Measurements from ENCODE around the gene FDXACB1.

The FDXACB1 gene

DNA sequence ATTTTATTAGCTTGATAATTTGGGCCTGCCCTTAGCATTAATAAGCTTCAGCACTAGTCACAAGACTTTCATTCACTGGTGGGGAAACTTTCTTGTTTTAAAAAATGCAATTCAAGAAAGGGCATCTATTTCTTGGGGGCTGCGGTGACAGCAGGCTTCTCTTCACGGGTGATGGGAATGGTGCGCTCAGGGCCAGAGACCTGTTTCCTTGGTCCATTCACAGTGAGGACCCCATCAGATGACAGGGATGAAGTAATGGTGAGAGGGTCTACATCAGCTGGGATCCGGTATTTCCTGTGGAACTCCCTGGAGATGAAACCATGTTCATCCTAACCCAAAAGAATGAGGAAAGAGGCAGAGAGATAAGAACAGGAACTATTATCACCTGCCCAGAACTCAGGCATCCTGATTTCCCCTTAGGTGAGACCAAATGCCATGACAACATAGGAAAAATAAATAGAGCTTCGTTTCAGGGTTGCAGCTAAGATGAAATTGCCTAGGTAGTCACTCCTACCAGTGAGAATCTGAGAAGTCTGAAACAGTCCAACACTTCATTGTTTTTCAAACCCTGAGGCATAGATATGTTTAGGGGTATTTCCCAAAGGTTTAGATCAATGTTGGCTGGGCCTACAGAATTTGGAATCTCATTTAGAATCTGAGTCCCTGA lies 29.8 kb upstream of the FDXACB1 start:
- Histone ChIP-seq H3K36me3 (ENCODE audit: control insufficient read depth in 1 of 2, insufficient read depth in 2 of 2, low read depth in 1 of 2, low read length in 2 of 2) (peaks cover 0 to 40% of the 10 kb centered on the region in 2 experiments), H3K4me2 (ENCODE audit: low read length, poor library complexity, severe bottlenecking) (no peak overlapping the region), H2AK5ac (ENCODE audit: low read length, severe bottlenecking) (no peak overlapping the region), H2BK12ac (ENCODE audit: low read length in 2 of 2) (no peak overlapping the region), H2BK15ac (ENCODE audit: low read depth, poor library complexity, severe bottlenecking) (no peak overlapping the region), H3K27me3 (ENCODE audit: control insufficient read depth in 1 of 2, insufficient read depth in 1 of 2, low read length in 2 of 2) (peaks cover 0 to 17% of the 10 kb centered on the region in 2 experiments), H2BK5ac (ENCODE audit: low read depth, low read length, poor library complexity, severe bottlenecking) (no peak overlapping the region), H3K9ac (ENCODE audit: low read length) (peak overlapping the region; percentile 97), H2AFZ (ENCODE audit: low read depth, low read length) (no peak overlapping the region), H3K79me1 (replicated peaks; ENCODE audit: low read length, poor library complexity, severe bottlenecking) (no peaks in the 10 kb centered on the region), H2BK120ac (ENCODE audit: low read depth, low read length) (no peak overlapping the region), H3K27ac (ENCODE audit: low read length, poor library complexity, severe bottlenecking) (no peak overlapping the region), H3K4ac (ENCODE audit: low read depth in 1 of 2, low read length in 2 of 2) (no peak overlapping the region), H4K91ac (ENCODE audit: low read length) (no peak overlapping the region), H3K4me3 (ENCODE audit: insufficient read depth in 1 of 2, low read depth in 1 of 2, low read length in 2 of 2) (no peak overlapping the region), H4K8ac (ENCODE audit: low read length) (no peak overlapping the region), H3K4me1 (ENCODE audit: control insufficient read depth, insufficient read depth, low read depth, low read length) (peaks cover 10% of the 10 kb centered on the region), H3K18ac (ENCODE audit: low read depth in 1 of 2, low read length in 2 of 2) (no peak overlapping the region), H3K14ac (ENCODE audit: low read length in 2 of 2) (no peak overlapping the region), H3K23ac (ENCODE audit: low read length in 2 of 2) (no peak overlapping the region), H3K9me3 (ENCODE audit: control insufficient read depth, low read length) (no peaks in the 10 kb centered on the region)
- 91% methylated on average over 5 of the region's 5 CpGs for WGBS
- no peak for DNase-seq

- no peak overlapping the region for H3K27ac ChIP-seq (ENCODE audit: low read length, poor library complexity, severe bottlenecking)
- no peak overlapping the region for H3K14ac ChIP-seq (ENCODE audit: low read length in 2 of 2)
- H2BK5ac ChIP-seq (ENCODE audit: low read depth, low read length, poor library complexity, severe bottlenecking): no peak overlapping the region
- no CpG with 5 or more reads among the region's 1 CpG for WGBS
- H3K9ac ChIP-seq (ENCODE audit: low read length): no peak overlapping the region
- no peak overlapping the region for H2BK12ac ChIP-seq (ENCODE audit: low read length in 2 of 2)
- no peaks in the 10 kb centered on the region for H3K79me1 ChIP-seq (replicated peaks; ENCODE audit: low read length, poor library complexity, severe bottlenecking)
- H4K91ac ChIP-seq (ENCODE audit: low read length): no peak overlapping the region
- H3K4me3 ChIP-seq (ENCODE audit: insufficient read depth in 1 of 2, low read depth in 1 of 2, low read length in 2 of 2): no peak overlapping the region
- no peak overlapping the region for H2AK5ac ChIP-seq (ENCODE audit: low read length, severe bottlenecking)
- H3K23ac ChIP-seq (ENCODE audit: low read length in 2 of 2): no peak overlapping the region
- H2BK120ac ChIP-seq (ENCODE audit: low read depth, low read length): no peak overlapping the region
- no peaks in the 10 kb centered on the region for H3K4me1 ChIP-seq (ENCODE audit: control insufficient read depth, insufficient read depth, low read depth, low read length)
- H3K4me2 ChIP-seq (ENCODE audit: low read length, poor library complexity, severe bottlenecking): no peak overlapping the region
- no peak overlapping the region for H4K8ac ChIP-seq (ENCODE audit: low read length)
- no peak overlapping the region for H2AFZ ChIP-seq (ENCODE audit: low read depth, low read length)
- peaks cover 0 to 20% of the 10 kb centered on the region in 2 experiments for H3K27me3 ChIP-seq (ENCODE audit: control insufficient read depth in 1 of 2, insufficient read depth in 1 of 2, low read length in 2 of 2)
- peaks cover 0 to 40% of the 10 kb centered on the region in 2 experiments for H3K36me3 ChIP-seq (ENCODE audit: control insufficient read depth in 1 of 2, insufficient read depth in 2 of 2, low read depth in 1 of 2, low read length in 2 of 2)
- no peak overlapping the region for H3K4ac ChIP-seq (ENCODE audit: low read depth in 1 of 2, low read length in 2 of 2)
- DNase-seq: no peak
- no peaks in the 10 kb centered on the region for H3K9me3 ChIP-seq (ENCODE audit: control insufficient read depth, low read length)
- H3K18ac ChIP-seq (ENCODE audit: low read depth in 1 of 2, low read length in 2 of 2): no peak overlapping the region
- H2BK15ac ChIP-seq (ENCODE audit: low read depth, poor library complexity, severe bottlenecking): no peak overlapping the region
These were observed 27.7 kb upstream of the FDXACB1 start for GRCh38 chr11:111906680-111907079.

DNA sequence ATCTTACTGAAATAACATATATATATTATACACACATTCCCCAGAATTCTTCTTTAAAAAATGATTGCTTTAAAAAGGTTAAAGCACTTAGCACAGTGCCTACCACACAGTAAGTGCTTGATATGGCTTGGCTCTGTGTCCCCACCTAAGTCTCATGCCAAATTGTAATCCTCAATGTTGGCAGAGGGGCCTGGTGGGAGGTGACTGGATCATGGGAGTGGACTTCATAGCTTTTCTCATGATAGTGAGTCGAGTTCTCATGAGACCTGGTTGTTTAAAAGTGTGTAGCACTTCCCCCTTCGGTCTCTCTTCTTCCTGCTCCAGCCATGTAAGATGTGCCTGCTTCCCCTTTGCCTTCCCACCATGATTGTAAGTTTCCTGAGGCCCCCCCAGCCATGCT lies 26.4 kb upstream of the FDXACB1 start:
- no peak for DNase-seq
- Histone ChIP-seq H3K14ac (ENCODE audit: low read length in 2 of 2) (no peak overlapping the region), H3K27ac (ENCODE audit: low read length, poor library complexity, severe bottlenecking) (no peak overlapping the region), H3K18ac (ENCODE audit: low read depth in 1 of 2, low read length in 2 of 2) (no peak overlapping the region), H3K4ac (ENCODE audit: low read depth in 1 of 2, low read length in 2 of 2) (no peak overlapping the region), H3K36me3 (ENCODE audit: control insufficient read depth in 1 of 2, insufficient read depth in 2 of 2, low read depth in 1 of 2, low read length in 2 of 2) (peaks cover 0 to 31% of the 10 kb centered on the region in 2 experiments), H2BK5ac (ENCODE audit: low read depth, low read length, poor library complexity, severe bottlenecking) (no peak overlapping the region), H3K9ac (ENCODE audit: low read length) (no peak overlapping the region), H3K23ac (ENCODE audit: low read length in 2 of 2) (no peak overlapping the region), H2BK12ac (ENCODE audit: low read length in 2 of 2) (no peak overlapping the region), H2AK5ac (ENCODE audit: low read length, severe bottlenecking) (no peak overlapping the region), H3K9me3 (ENCODE audit: control insufficient read depth, low read length) (no peaks in the 10 kb centered on the region), H3K27me3 (ENCODE audit: control insufficient read depth in 1 of 2, insufficient read depth in 1 of 2, low read length in 2 of 2) (peaks cover 0 to 10% of the 10 kb centered on the region in 2 experiments), H3K4me1 (ENCODE audit: control insufficient read depth, insufficient read depth, low read depth, low read length) (no peaks in the 10 kb centered on the region), H3K4me3 (ENCODE audit: insufficient read depth in 1 of 2, low read depth in 1 of 2, low read length in 2 of 2) (no peak overlapping the region), H2BK15ac (ENCODE audit: low read depth, poor library complexity, severe bottlenecking) (no peak overlapping the region), H2BK120ac (ENCODE audit: low read depth, low read length) (no peak overlapping the region), H4K91ac (ENCODE audit: low read length) (no peak overlapping the region), H3K4me2 (ENCODE audit: low read length, poor library complexity, severe bottlenecking) (no peak overlapping the region), H4K8ac (ENCODE audit: low read length) (no peak overlapping the region), H2AFZ (ENCODE audit: low read depth, low read length) (no peak overlapping the region), H3K79me1 (replicated peaks; ENCODE audit: low read length, poor library complexity, severe bottlenecking) (no peaks in the 10 kb centered on the region)
- 74% methylated on average over 2 of the region's 2 CpGs for WGBS

- Histone ChIP-seq H3K4me2 (ENCODE audit: low read length, poor library complexity, severe bottlenecking) (no peak overlapping the region), H3K79me1 (replicated peaks; ENCODE audit: low read length, poor library complexity, severe bottlenecking) (no peaks in the 10 kb centered on the region), H3K4me3 (ENCODE audit: insufficient read depth in 1 of 2, low read depth in 1 of 2, low read length in 2 of 2) (no peak overlapping the region), H2AK5ac (ENCODE audit: low read length, severe bottlenecking) (no peak overlapping the region), H2BK5ac (ENCODE audit: low read depth, low read length, poor library complexity, severe bottlenecking) (no peak overlapping the region), H3K27ac (ENCODE audit: low read length, poor library complexity, severe bottlenecking) (no peak overlapping the region), H3K14ac (ENCODE audit: low read length in 2 of 2) (no peak overlapping the region), H3K9me3 (ENCODE audit: control insufficient read depth, low read length) (peaks cover 4% of the 10 kb centered on the region), H2BK12ac (ENCODE audit: low read length in 2 of 2) (no peak overlapping the region), H2AFZ (ENCODE audit: low read depth, low read length) (no peak overlapping the region), H3K18ac (ENCODE audit: low read depth in 1 of 2, low read length in 2 of 2) (no peak overlapping the region), H3K36me3 (ENCODE audit: control insufficient read depth in 1 of 2, insufficient read depth in 2 of 2, low read depth in 1 of 2, low read length in 2 of 2) (peaks cover 0 to 4% of the 10 kb centered on the region in 2 experiments), H4K8ac (ENCODE audit: low read length) (no peak overlapping the region), H2BK15ac (ENCODE audit: low read depth, poor library complexity, severe bottlenecking) (no peak overlapping the region), H3K23ac (ENCODE audit: low read length in 2 of 2) (no peak overlapping the region), H3K4ac (ENCODE audit: low read depth in 1 of 2, low read length in 2 of 2) (no peak overlapping the region), H3K27me3 (ENCODE audit: control insufficient read depth in 1 of 2, insufficient read depth in 1 of 2, low read length in 2 of 2) (no peaks in the 10 kb centered on the region), H2BK120ac (ENCODE audit: low read depth, low read length) (no peak overlapping the region), H4K91ac (ENCODE audit: low read length) (no peak overlapping the region), H3K9ac (ENCODE audit: low read length) (no peak overlapping the region), H3K4me1 (ENCODE audit: control insufficient read depth, insufficient read depth, low read depth, low read length) (no peaks in the 10 kb centered on the region)
- no peak for DNase-seq
- 93% methylated on average over 1 of the region's 2 CpGs for WGBS
These were observed 7.9 kb upstream of the FDXACB1 start for GRCh38 chr11:111886844-111887243.
